Psoas muscle (tissue), 8 donors: ENCODE measurements around the gene MYO1D. TPM values are rescaled to one million over a fixed set of nuclear protein-coding genes. Genes with fewer than 3 reads are reported as not detected.

Source experiments
- ATAC-seq, 4 donors: fragments of 200-7000 bp; cut with Tn5 transposase; one replicate each; pipeline ENCODE4 v1.9.1; 2020; ENCODE audit warnings: moderate library complexity in 3 of 4, mild to moderate bottlenecking in 2 of 4
- DNase-seq, 2 donors: peaks; one replicate each; pipeline ENCODE4 v3.0.0-alpha.2; 2020
- H3K27ac ChIP-seq: fragments of 200-600 bp; one replicate; pipeline ENCODE4 v1.8.0; 2022
- H3K27me3 ChIP-seq, 3 donors: fragments of 200-600 bp in 1 of 3; one replicate each; pipeline versions ENCODE4 v1.6.1 to v1.8.0; 2013 to 2022; ENCODE audit warnings: low read length in 2 of 3, mild to moderate bottlenecking in 2 of 3, moderate library complexity in 1 of 3; ENCODE audit not compliant: insufficient read depth in 3 of 3
- H3K36me3 ChIP-seq, 2 donors: fragments of 200-600 bp in 1 of 2; one replicate each; pipeline versions ENCODE4 v1.6.1 to v1.8.0; 2013 to 2022; ENCODE audit warnings: low read depth in 1 of 2, mild to moderate bottlenecking in 1 of 2, moderate library complexity in 1 of 2; ENCODE audit not compliant: insufficient read depth in 1 of 2
- H3K4me1 ChIP-seq: fragments of 200-600 bp; one replicate; pipeline ENCODE4 v1.8.0; 2022
- H3K4me3 ChIP-seq: fragments of 200-600 bp; one replicate; pipeline ENCODE4 v1.8.0; 2022; ENCODE audit warnings: mild to moderate bottlenecking
- H3K9me3 ChIP-seq: fragments of 200-600 bp; one replicate; pipeline ENCODE4 v1.8.0; 2022
- CTCF ChIP-seq: fragments of 200-600 bp; IDR thresholded peaks from one replicate; pipeline ENCODE4 v1.8.0; 2022; ENCODE audit warnings: antibody characterized with exemption
- WGBS, 3 donors: extraction: QIAGEN DNeasy Blood & Tissue Kit; methylation state at CpG; one replicate each; pipeline versions ENCODE4 v1.1.6 to v1.1.7; 2013; 5-methylcytosine and 5-hydroxymethylcytosine counted together
- intact Hi-C, 2 donors: fragments of 100-400 bp; cut with DNase I; formaldehyde crosslinking; loops; one replicate each; pipeline versions ENCODE4 v1.11.0 to v1.14.2; 2022
- polyA plus RNA-seq, 3 donors: library from polyadenylated mRNA; stranded (reverse); fragments of 200-250 nt; gene quantifications; one replicate each; pipeline ENCODE4 v1.2.3, GENCODE V29; 2013
- total RNA-seq, 4 donors: library from RNA; stranded (reverse); fragmentation: NEBNext Ultra II Directional in 2 of 4; extraction: Animal tissue kit (Norgen Biotek cat#: 25700) in 2 of 4; gene quantifications; one replicate each; pipeline versions ENCODE4 v1.2.1 to v1.2.4, GENCODE V29; 2021 to 2023
- donor health status: healthy with polysubstance abuse.
- donor health status: DM: no; HTN: no; CAD: no; lungs with moderate emphysema.
- donor health status: Bipolar disorder and iron deficiency.
- donor health status: healthy.
- donor health status: DM: yes; HTN: yes; CAD: no.
- donor health status: DM: no; HTN: no; CAD: no.
- donor health status: DM: no; HTN: no; CAD: no.
- donor health status: DM: yes; HTN: yes; CAD: no.

Gene MYO1D
- total and polyA plus RNA-seq, 7 donors = 1.8 to 5.9 (median 4.1) TPM

GRCh38 chr17:32833076-32833475 is 43.8 kb downstream of the MYO1D start:
- intact Hi-C loops = no loop called here

GRCh38 chr17:32831627-32832243 is 45.2 kb downstream of the MYO1D start:
- H3K4me1 ChIP-seq = no peaks in the 10 kb centered on the region
- intact Hi-C loops = no loop called here
- peaks cover 0 to 4% (median 0%) of the 10 kb centered on the region in 3 donors for H3K27me3 ChIP-seq
- TF ChIP-seq CTCF = no peak
- H3K9me3 ChIP-seq = no peaks in the 10 kb centered on the region
- H3K36me3 ChIP-seq = no peaks in the 10 kb centered on the region
- H3K27ac ChIP-seq = no peak overlapping the region
- ATAC-seq = no peak
- DNase-seq = no peak
- 91 to 95% (median 93%) methylated on average over 2 of the region's 2 CpGs for WGBS, 3 donors
- no peak overlapping the region for H3K4me3 ChIP-seq

More at GRCh38 chr17:32833076-32833475, 43.8 kb downstream of the MYO1D start:
- DNase-seq (no peak), ATAC-seq (no peak)
- Histone ChIP-seq H3K9me3 (no peaks in the 10 kb centered on the region), H3K27ac (no peak overlapping the region), H3K4me1 (no peaks in the 10 kb centered on the region), H3K27me3 (peaks cover 0 to 4% (median 0%) of the 10 kb centered on the region in 3 donors), H3K4me3 (no peak overlapping the region), H3K36me3 (no peaks in the 10 kb centered on the region)
- no peak for TF ChIP-seq CTCF
- 85 to 90% (median 87%) methylated on average over 5 of the region's 5 CpGs for WGBS, 3 donors

- WGBS, 3 donors = 83 to 87% (median 85%) methylated on average over 3 of the region's 3 CpGs
- Histone ChIP-seq H3K9me3 (no peaks in the 10 kb centered on the region), H3K27me3 (peaks cover 0 to 4% (median 0%) of the 10 kb centered on the region in 3 donors), H3K36me3 (no peaks in the 10 kb centered on the region), H3K4me1 (no peaks in the 10 kb centered on the region), H3K27ac (no peak overlapping the region), H3K4me3 (no peak overlapping the region)
- intact Hi-C loops = no loop called here
- ATAC-seq (no peak), DNase-seq (no peak)
- TF ChIP-seq CTCF = no peak
Measured at GRCh38 chr17:32831223-32831622, 45.7 kb downstream of the MYO1D start.

GRCh38 chr17:32828822-32829221 is 48.1 kb downstream of the MYO1D start:
- Histone ChIP-seq H3K4me3 (no peak overlapping the region), H3K4me1 (no peaks in the 10 kb centered on the region), H3K36me3 (no peaks in the 10 kb centered on the region), H3K27ac (no peak overlapping the region), H3K27me3 (peaks cover 0 to 6% (median 0%) of the 10 kb centered on the region in 3 donors), H3K9me3 (no peaks in the 10 kb centered on the region)
- no peak for TF ChIP-seq CTCF
- WGBS, 3 donors = 61 to 65% (median 65%) methylated on average over 2 of the region's 2 CpGs
- intact Hi-C loops = no loop called here
- ATAC-seq (no peak), DNase-seq (no peak)

- DNase-seq = no peak
- H3K36me3 ChIP-seq = no peaks in the 10 kb centered on the region
- H3K27me3 ChIP-seq = peaks cover 0 to 3% (median 3%) of the 10 kb centered on the region in 3 donors
- H3K4me3 ChIP-seq = no peak overlapping the region
- no peak for ATAC-seq
- intact Hi-C loops = no loop called here
- no peaks in the 10 kb centered on the region for H3K9me3 ChIP-seq
- no peaks in the 10 kb centered on the region for H3K4me1 ChIP-seq
- H3K27ac ChIP-seq = no peak overlapping the region
- TF ChIP-seq CTCF = no peak
Measured at GRCh38 chr17:32827227-32827626, 49.7 kb downstream of the MYO1D start.
